A549 (cell line): ENCODE results near the gene SLC12A7.

Source experiments
- CEBPB ChIP-seq, 2 experiments: fragments of >200 bp in 1 of 2; sonication (Bioruptor Twin) in 1 of 2; formaldehyde crosslinking in 1 of 2; IDR thresholded peaks; 2 replicates each; pipeline ENCODE4 v1.6.1; 2012 to 2016
- CHD2 ChIP-seq: fragments of 150-350 bp; IDR thresholded peaks from 2 replicates; pipeline ENCODE4 v1.6.1; 2014; ENCODE audit warnings: low read length; ENCODE audit not compliant: partially characterized antibody
- CHD4 ChIP-seq: fragments of 200-600 bp; sonication (generic); IDR thresholded peaks from 2 replicates; pipeline ENCODE4 v1.6.1; 2016; ENCODE audit warnings: antibody characterized with exemption, mild to moderate bottlenecking, borderline replicate concordance
- ELK1 ChIP-seq: fragments of 150-350 bp; IDR thresholded peaks from 2 replicates; pipeline ENCODE4 v1.6.1; 2014; ENCODE audit warnings: low read depth, mild to moderate bottlenecking, low read length
- EP300 ChIP-seq, 2 experiments: fragments of >200 bp; sonication (Bioruptor Twin); formaldehyde crosslinking; IDR thresholded peaks; 2 replicates in 1 of 2; 3 replicates in 1 of 2; pipeline ENCODE4 v1.6.1; 2016 to 2017
- FOXS1 ChIP-seq: fragments of 250-450 bp; sonication (Bioruptor Pico); IDR thresholded peaks from 2 replicates; pipeline ENCODE4 v1.5.0; 2020; ENCODE audit warnings: mild to moderate bottlenecking, moderate library complexity
- JUN ChIP-seq, 2 experiments: fragments of >200 bp; sonication (Bioruptor Twin); formaldehyde crosslinking; IDR thresholded peaks; 2 replicates in 1 of 2; 3 replicates in 1 of 2; pipeline ENCODE4 v1.6.1; 2016 to 2017
- KDM5A ChIP-seq: fragments of 200-600 bp; sonication (generic); IDR thresholded peaks from 2 replicates; pipeline ENCODE4 v1.6.1; 2016; ENCODE audit warnings: antibody characterized with exemption, mild to moderate bottlenecking
- POLR2A ChIP-seq: IDR thresholded peaks from 2 replicates; pipeline ENCODE4 v1.6.1; 2012; ENCODE audit warnings: mild to moderate bottlenecking, low read length
- REST ChIP-seq: fragments of 200-600 bp; sonication (generic); IDR thresholded peaks from 2 replicates; pipeline ENCODE4 v1.6.1; 2016; ENCODE audit warnings: antibody characterized with exemption, mild to moderate bottlenecking, moderate library complexity
- RFX5 ChIP-seq: fragments of 450-650 bp; IDR thresholded peaks from 2 replicates; pipeline ENCODE4 v1.7.1; 2014; ENCODE audit warnings: antibody characterized with exemption, mild to moderate bottlenecking, moderate library complexity
- SMC3 ChIP-seq: fragments of >200 bp; sonication (Bioruptor Twin); formaldehyde crosslinking; IDR thresholded peaks from 3 replicates; pipeline ENCODE4 v1.6.1; 2018; ENCODE audit warnings: inconsistent platforms
- TF ChIP-seq, protein P1 (sequence below): fragments of >200 bp; sonication (Bioruptor Twin); formaldehyde crosslinking; IDR thresholded peaks from 3 replicates; pipeline ENCODE4 v1.5.1; 2016
- TF ChIP-seq, protein P2 (sequence below): fragments of 450-650 bp; IDR thresholded peaks from 2 replicates; pipeline ENCODE4 v1.6.1; 2014; ENCODE audit warnings: antibody characterized with exemption

DNA sequence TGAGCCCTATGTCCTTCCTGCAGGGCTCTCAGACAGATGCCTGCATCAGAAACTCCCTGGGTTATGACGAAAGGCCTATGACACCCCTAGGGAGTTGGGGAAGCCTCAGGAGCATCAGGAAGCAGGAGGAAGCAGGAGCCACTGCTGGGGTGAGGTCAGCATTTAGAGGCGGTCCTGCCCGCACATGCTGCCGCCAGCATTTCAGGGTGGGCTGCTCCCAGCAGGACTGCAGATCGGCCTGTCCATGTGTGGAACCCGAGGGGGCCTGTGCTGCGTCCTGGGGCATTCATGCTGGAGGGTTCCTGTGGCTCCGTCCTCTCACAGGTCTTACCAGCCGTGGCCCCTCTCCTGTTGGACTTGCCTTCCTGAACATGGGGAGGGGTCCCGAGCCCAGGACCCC is 96.4 kb downstream of the SLC12A7 start:
- TF ChIP-seq, protein P1, sequence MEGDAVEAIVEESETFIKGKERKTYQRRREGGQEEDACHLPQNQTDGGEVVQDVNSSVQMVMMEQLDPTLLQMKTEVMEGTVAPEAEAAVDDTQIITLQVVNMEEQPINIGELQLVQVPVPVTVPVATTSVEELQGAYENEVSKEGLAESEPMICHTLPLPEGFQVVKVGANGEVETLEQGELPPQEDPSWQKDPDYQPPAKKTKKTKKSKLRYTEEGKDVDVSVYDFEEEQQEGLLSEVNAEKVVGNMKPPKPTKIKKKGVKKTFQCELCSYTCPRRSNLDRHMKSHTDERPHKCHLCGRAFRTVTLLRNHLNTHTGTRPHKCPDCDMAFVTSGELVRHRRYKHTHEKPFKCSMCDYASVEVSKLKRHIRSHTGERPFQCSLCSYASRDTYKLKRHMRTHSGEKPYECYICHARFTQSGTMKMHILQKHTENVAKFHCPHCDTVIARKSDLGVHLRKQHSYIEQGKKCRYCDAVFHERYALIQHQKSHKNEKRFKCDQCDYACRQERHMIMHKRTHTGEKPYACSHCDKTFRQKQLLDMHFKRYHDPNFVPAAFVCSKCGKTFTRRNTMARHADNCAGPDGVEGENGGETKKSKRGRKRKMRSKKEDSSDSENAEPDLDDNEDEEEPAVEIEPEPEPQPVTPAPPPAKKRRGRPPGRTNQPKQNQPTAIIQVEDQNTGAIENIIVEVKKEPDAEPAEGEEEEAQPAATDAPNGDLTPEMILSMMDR: no peak
- no peak for TF ChIP-seq SMC3
- no peak for TF ChIP-seq RFX5
- TF ChIP-seq, protein P2, sequence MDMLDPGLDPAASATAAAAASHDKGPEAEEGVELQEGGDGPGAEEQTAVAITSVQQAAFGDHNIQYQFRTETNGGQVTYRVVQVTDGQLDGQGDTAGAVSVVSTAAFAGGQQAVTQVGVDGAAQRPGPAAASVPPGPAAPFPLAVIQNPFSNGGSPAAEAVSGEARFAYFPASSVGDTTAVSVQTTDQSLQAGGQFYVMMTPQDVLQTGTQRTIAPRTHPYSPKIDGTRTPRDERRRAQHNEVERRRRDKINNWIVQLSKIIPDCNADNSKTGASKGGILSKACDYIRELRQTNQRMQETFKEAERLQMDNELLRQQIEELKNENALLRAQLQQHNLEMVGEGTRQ: no peak
- no peak for TF ChIP-seq CEBPB (IDR thresholded peaks at IDR 0.05)
- TF ChIP-seq ELK1: no peak
- TF ChIP-seq POLR2A: no peak
- TF ChIP-seq KDM5A: no peak
- no peak for TF ChIP-seq EP300 (IDR thresholded peaks at IDR 0.05)
- TF ChIP-seq REST: no peak
- no peak for TF ChIP-seq FOXS1
- TF ChIP-seq CHD2: no peak
- no peak for TF ChIP-seq CHD4
- no peak for TF ChIP-seq JUN (IDR thresholded peaks at IDR 0.05)
